Neural progenitor cell (in vitro differentiated cells): Measurements from ENCODE around the gene NT5DC3. TPM values are rescaled to one million over a fixed set of nuclear protein-coding genes. Genes with fewer than 3 reads are reported as not detected.
A peak's percentile ranks its signal among the peaks of the same experiment; 100 is the strongest.

Experiments used
- DNase-seq: peaks from one replicate; pipeline ENCODE4 v3.0.0-alpha.2; 2016; ENCODE audit warnings: low spot score
- H2AFZ ChIP-seq: fragments of 200-600 bp; sonication (generic); replicated peaks from 2 replicates; pipeline ENCODE4 v1.6.1; 2016; ENCODE audit warnings: antibody characterized with exemption
- H3F3A ChIP-seq: fragments of 200-600 bp; sonication (generic); 2 replicates; pipeline ENCODE4 v1.6.1; 2016; ENCODE audit warnings: antibody characterized with exemption, low read depth
- H3K27ac ChIP-seq: fragments of 200-600 bp; sonication (generic); 2 replicates; pipeline ENCODE4 v1.5.1; 2016; ENCODE audit warnings: mild to moderate bottlenecking
- H3K27me3 ChIP-seq: fragments of 200-600 bp; sonication (generic); 2 replicates; pipeline ENCODE4 v1.6.1; 2016; ENCODE audit warnings: mild to moderate bottlenecking, moderate library complexity
- H3K36me3 ChIP-seq: fragments of 200-600 bp; sonication (generic); 2 replicates; pipeline ENCODE4 v1.5.1; 2016
- H3K4me1 ChIP-seq: fragments of 200-600 bp; sonication (generic); 2 replicates; pipeline ENCODE4 v1.6.1; 2016; ENCODE audit warnings: mixed run types
- H3K4me2 ChIP-seq: fragments of 200-600 bp; sonication (generic); 2 replicates; pipeline ENCODE4 v1.6.1; 2016
- H3K4me3 ChIP-seq: fragments of 200-600 bp; sonication (generic); 2 replicates; pipeline ENCODE4 v1.5.1; 2016
- H3K79me2 ChIP-seq: fragments of 200-600 bp; sonication (generic); 2 replicates; pipeline ENCODE4 v1.6.1; 2016; ENCODE audit warnings: low read depth
- H3K9ac ChIP-seq: fragments of 200-600 bp; sonication (generic); 2 replicates; pipeline ENCODE4 v1.6.1; 2016
- H3K9me3 ChIP-seq: fragments of 200-600 bp; sonication (generic); 2 replicates; pipeline ENCODE4 v1.5.1; 2016; ENCODE audit warnings: low read depth
- H4K20me1 ChIP-seq: fragments of 200-600 bp; sonication (generic); 2 replicates; pipeline ENCODE4 v1.6.1; 2016; ENCODE audit warnings: low read depth
- H3K27ac Mint-ChIP-seq: 3 replicates; pipeline ENCODE4 v1.8.0; 2021; ENCODE audit warnings: mixed read lengths
- H3K27me3 Mint-ChIP-seq: 2 replicates; pipeline ENCODE4 v1.8.0; 2022; ENCODE audit warnings: low read depth, mild to moderate bottlenecking, inconsistent platforms, moderate library complexity, mixed read lengths; ENCODE audit not compliant: insufficient read depth
- H3K36me3 Mint-ChIP-seq: 3 replicates; pipeline ENCODE4 v1.8.0; 2021; ENCODE audit warnings: mixed read lengths
- H3K4me1 Mint-ChIP-seq: 3 replicates; pipeline ENCODE4 v1.8.0; 2021; ENCODE audit warnings: mixed read lengths
- H3K4me3 Mint-ChIP-seq: 3 replicates; pipeline ENCODE4 v1.8.0; 2021; ENCODE audit warnings: mild to moderate bottlenecking, moderate library complexity, mixed read lengths
- H3K9me3 Mint-ChIP-seq: 3 replicates; pipeline ENCODE4 v1.8.0; 2020; ENCODE audit warnings: mixed read lengths
- EZH2 ChIP-seq: fragments of 200-600 bp; sonication (generic); IDR thresholded peaks from 2 replicates; pipeline ENCODE4 v1.6.1; 2017; ENCODE audit warnings: antibody characterized with exemption, mild to moderate bottlenecking, moderate library complexity
- EZH2phosphoT487 ChIP-seq: fragments of 200-600 bp; sonication (generic); IDR thresholded peaks from 2 replicates; pipeline ENCODE4 v1.6.1; 2017; ENCODE audit warnings: antibody characterized with exemption
- total RNA-seq: library from RNA; depleted of rRNA; stranded (reverse); fragments of >200 nt; gene quantifications from 2 replicates; pipeline ENCODE4 v1.2.3, GENCODE V29; 2015; ENCODE audit warnings: low replicate concordance
- TF ChIP-seq, protein P1 (sequence below): fragments of 200-600 bp; sonication (generic); IDR thresholded peaks from 2 replicates; pipeline ENCODE4 v1.5.1; 2017; ENCODE audit warnings: antibody characterized with exemption, mild to moderate bottlenecking

The NT5DC3 gene
- total RNA-seq, 1 donor from 2014 or later: 3.1 TPM

DNA sequence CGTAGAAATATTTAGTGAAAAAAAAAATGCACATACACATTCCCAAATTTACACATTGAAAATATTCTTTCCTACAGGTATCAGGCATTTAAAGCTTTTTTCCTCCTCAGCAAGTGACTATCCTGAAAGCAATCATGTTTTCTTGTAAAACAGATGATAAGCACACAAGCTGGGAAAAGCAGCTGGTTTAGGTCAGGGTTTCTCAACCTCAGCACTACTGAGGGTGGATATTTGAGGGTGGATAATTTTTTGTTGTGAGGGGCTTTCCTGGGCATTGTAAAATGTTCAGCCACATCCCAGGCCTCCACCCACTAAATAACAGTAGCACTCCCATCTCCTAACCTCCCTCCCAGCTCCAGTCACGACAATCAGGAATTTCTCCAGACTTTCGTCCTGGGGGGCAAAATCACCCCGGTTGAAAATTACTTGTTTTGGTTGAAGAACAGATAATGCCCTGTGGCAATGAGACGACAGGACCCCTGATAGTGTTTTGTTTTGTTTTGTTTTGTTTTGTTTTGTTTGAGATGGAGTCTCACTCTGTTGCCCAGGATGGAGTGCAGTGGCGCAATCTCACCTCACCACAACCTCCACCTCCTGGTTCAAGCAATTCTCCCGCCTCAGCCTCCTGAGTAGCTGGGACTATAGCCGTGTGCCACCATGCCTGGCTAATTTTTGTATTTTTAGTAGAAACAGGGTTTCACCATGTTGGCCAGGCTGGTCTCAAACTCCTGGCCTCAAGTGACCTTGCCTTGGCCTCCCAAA is 15.0 kb upstream of the NT5DC3 start:
- Mint-ChIP-seq H3K27ac (peak overlapping the region; percentile 7), H3K4me3 (no peak overlapping the region), H3K36me3 (no peaks in the 10 kb centered on the region), H3K4me1 (peaks cover 10% of the 10 kb centered on the region), H3K27me3 (peaks cover 4% of the 10 kb centered on the region), H3K9me3 (no peaks in the 10 kb centered on the region)
- no peak for DNase-seq
- Histone ChIP-seq H3K79me2 (no peaks in the 10 kb centered on the region), H3K9me3 (no peaks in the 10 kb centered on the region), H3K4me2 (no peak overlapping the region), H3K9ac (no peak overlapping the region), H3K36me3 (no peaks in the 10 kb centered on the region), H4K20me1 (no peaks in the 10 kb centered on the region), H3K4me1 (no peaks in the 10 kb centered on the region), H2AFZ (no peak overlapping the region), H3K4me3 (no peak overlapping the region), H3F3A (no peaks in the 10 kb centered on the region), H3K27me3 (no peaks in the 10 kb centered on the region), H3K27ac (no peak overlapping the region)
- TF ChIP-seq EZH2phosphoT487: no peak
- TF ChIP-seq, protein P1, sequence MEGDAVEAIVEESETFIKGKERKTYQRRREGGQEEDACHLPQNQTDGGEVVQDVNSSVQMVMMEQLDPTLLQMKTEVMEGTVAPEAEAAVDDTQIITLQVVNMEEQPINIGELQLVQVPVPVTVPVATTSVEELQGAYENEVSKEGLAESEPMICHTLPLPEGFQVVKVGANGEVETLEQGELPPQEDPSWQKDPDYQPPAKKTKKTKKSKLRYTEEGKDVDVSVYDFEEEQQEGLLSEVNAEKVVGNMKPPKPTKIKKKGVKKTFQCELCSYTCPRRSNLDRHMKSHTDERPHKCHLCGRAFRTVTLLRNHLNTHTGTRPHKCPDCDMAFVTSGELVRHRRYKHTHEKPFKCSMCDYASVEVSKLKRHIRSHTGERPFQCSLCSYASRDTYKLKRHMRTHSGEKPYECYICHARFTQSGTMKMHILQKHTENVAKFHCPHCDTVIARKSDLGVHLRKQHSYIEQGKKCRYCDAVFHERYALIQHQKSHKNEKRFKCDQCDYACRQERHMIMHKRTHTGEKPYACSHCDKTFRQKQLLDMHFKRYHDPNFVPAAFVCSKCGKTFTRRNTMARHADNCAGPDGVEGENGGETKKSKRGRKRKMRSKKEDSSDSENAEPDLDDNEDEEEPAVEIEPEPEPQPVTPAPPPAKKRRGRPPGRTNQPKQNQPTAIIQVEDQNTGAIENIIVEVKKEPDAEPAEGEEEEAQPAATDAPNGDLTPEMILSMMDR: no peak
- TF ChIP-seq EZH2: no peak

DNA sequence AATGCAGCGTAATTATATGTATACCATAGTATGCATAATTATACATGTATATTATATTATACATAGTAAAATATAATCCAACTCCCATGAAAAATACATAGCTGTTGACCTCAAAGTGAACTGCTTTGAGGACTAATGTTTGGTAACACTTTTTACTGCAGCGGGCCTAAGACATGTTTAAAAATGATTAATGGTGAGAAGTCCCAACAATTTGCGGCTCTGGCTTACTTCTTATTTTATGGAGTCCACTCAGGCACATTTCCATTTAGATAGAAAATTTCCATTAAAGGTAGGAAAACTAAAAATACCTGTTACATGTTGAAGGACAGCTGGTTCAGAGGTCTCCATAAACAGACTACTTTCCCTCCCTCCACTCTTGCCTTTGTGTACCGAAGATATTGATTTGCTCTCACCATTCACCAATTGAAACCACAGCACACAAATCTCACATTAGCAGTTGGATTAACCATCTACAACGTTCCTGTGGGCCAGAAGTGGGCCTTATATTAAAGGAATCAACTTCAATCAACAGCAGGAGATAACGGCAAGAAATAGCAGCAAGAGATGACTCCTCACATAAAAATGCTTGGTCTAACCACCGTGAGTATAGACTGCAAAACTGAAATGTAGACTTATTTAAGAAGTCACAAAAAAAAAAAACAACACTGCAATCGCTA is 14.1 kb upstream of the NT5DC3 start:
- Histone ChIP-seq H3K36me3 (no peaks in the 10 kb centered on the region), H3K4me1 (no peaks in the 10 kb centered on the region), H3K4me2 (no peak overlapping the region), H3F3A (no peaks in the 10 kb centered on the region), H3K27ac (no peak overlapping the region), H4K20me1 (no peaks in the 10 kb centered on the region), H2AFZ (no peak overlapping the region), H3K4me3 (no peak overlapping the region), H3K9ac (no peak overlapping the region), H3K79me2 (no peaks in the 10 kb centered on the region), H3K27me3 (no peaks in the 10 kb centered on the region), H3K9me3 (no peaks in the 10 kb centered on the region)
- TF ChIP-seq EZH2 (no peak), EZH2phosphoT487 (no peak)
- TF ChIP-seq, protein P1: no peak
- DNase-seq: no peak
- Mint-ChIP-seq H3K36me3 (no peaks in the 10 kb centered on the region), H3K27me3 (peaks cover 4% of the 10 kb centered on the region), H3K27ac (no peak overlapping the region), H3K4me1 (peaks cover 16% of the 10 kb centered on the region), H3K4me3 (no peak overlapping the region), H3K9me3 (no peaks in the 10 kb centered on the region)

DNA sequence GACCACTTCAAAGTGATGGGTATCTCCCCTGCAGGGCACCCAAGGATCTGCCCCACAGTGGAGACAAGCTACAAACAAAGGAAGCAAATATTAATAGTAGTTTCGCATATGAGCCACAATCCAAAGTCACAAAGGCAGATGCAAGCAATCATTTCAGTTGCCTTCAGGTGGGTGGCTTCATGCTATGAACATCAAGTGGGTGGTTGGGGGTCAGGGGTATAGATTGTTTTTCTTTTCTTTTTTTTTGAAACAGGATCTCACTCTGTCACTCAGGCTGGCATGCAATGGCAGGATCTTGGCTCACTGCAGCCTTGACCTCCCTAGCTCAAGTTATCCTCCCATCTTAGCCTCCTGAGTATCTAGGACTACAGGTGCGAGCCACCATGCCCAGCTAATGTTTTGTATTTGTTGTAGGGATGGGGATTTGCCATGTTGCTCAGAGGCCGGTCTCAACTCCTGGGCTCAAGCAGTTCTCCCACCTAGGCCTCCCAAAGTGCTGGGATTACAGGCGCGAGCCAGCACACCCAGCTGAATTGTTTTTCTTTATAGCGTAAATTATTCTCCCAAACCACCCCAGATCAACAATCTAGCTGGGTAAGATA is 13.4 kb upstream of the NT5DC3 start:
- H3F3A ChIP-seq: no peaks in the 10 kb centered on the region
- H3K27me3 ChIP-seq: no peaks in the 10 kb centered on the region
- no peak overlapping the region for H2AFZ ChIP-seq
- H4K20me1 ChIP-seq: no peaks in the 10 kb centered on the region
- H3K4me2 ChIP-seq: no peak overlapping the region
- no peaks in the 10 kb centered on the region for H3K4me1 ChIP-seq
- no peaks in the 10 kb centered on the region for H3K9me3 ChIP-seq
- no peak overlapping the region for H3K27ac ChIP-seq
- Mint-ChIP-seq H3K27ac (no peak overlapping the region), H3K4me3 (no peak overlapping the region), H3K27me3 (no peaks in the 10 kb centered on the region), H3K4me1 (peaks cover 16% of the 10 kb centered on the region), H3K9me3 (no peaks in the 10 kb centered on the region), H3K36me3 (no peaks in the 10 kb centered on the region)
- TF ChIP-seq EZH2phosphoT487: no peak
- no peak overlapping the region for H3K9ac ChIP-seq
- no peaks in the 10 kb centered on the region for H3K79me2 ChIP-seq
- no peaks in the 10 kb centered on the region for H3K36me3 ChIP-seq
- no peak overlapping the region for H3K4me3 ChIP-seq
- DNase-seq: no peak
